Activated CD4-positive, alpha-beta T cell treated with anti-CD3 and anti-CD28 coated beads for 48 hours (primary cell): ENCODE measurements around the gene RALA.
"Not testable (repeated sequence)": the region's sequence is repeated elsewhere in the genome, so short reads cannot be mapped to it uniquely, and the experiment has no call there.

Experiments used
- DNase-seq: peaks from one replicate; pipeline ENCODE4 v3.0.0-alpha.2; 2020

RALA gene

DNA sequence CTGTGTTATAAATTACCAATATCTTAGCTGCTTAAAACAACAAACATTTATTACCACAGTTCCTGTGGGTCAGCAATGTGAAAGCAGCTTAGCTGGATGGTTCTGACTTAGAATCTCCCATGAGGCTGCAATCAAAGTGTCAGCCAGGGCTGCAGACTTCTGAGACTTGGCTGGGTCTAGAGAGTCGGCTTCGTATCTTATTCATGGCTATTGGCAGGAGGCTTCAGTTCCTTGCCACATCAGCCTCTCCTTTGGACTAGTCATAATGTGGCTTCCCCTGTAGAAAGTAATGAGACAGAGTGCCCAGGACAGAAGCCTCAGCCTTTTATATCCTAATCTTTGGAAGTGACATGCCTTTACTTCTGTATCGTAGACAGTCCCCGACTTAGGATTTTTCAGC lies 27.3 kb downstream of the RALA start:
- DNase-seq = no peak

DNA sequence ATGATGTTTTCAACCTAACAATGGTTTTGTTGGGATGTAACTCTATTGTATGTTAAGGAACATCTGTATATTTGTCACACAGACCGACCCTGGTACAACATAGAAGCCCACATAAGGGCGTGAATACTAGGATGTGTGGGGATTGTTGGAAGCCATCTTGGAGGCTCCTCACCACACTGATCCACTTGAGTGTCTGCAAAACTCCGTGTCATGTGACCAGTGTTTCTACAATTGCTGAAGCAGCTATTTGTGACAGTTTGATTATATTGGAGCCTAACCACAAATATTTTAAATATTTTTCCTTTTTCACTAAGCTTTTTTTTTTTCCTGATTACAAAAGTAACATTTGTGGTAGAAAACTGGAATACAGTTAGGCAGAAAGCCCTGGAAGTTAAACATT lies 27.9 kb downstream of the RALA start:
- no peak for DNase-seq

DNA sequence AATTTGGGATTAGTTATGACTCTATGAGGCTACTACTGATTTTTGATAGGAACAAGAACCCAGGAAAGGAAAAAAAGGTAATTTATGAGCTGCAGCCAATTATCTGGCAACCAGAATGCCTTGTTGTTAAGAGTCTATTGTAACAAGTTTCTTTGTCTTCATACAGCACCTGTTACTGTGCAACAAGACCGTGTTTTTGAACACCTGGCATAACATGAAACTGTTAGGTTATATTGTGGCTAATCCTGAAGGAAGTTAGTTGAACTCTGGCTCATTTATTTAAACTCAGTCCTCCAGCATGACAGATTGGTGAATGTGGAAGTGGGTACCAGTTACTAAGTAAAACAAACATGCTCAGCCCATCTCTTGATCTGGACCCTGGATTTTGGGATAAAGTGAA lies 33.0 kb downstream of the RALA start:
- DNase-seq = no peak

DNA sequence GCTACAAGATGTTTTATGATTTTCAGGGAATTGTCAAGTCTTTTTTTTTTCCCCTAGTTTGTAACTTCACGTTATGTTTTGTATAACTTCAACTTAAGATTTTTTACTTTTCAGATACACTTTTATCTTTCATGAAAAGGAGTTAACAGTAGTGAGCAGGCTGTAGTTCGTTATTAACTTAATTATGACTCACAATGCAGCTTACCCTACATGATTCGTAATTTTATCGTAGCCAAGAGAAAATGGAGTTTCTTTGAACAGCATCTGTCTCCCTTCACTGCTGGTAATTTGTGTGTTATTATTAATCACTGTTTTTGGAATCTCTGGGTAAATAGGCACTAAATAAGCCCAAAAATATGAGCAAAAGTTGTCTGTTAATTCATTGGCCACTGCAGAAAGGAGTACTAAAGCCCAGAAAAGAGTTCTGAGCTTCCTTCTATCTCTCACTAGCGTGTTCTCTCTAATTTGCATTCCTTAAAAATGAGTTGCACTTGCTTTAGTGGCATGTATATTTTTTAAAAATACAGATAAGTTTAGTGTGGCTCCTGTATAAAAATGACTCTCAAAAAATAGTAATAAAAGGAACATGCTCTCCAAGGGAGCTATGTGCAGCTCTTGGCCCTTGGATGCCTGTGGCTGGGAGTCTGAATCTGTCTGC lies 36.1 kb downstream of the RALA start:
- DNase-seq = no peak

DNA sequence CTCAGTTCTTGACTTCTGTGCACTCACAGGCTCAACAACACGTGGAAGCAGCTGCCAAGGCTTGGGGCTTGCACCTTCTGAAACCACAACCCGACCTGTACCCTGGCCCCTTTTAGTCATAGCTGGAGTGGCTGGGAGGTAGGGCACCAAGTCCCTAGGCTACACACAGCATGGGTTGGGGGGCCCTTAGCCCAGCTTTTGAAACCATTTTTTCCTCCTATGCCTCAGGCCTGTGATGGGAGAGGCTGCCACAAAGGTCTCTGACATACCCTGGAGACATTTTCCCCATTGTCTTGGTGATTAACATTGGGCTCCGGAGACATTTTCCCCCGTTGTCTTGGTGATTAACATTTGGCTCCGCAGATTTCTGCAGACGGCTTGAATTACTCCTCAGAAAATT lies 38.6 kb downstream of the RALA start:
- DNase-seq = no peak

DNA sequence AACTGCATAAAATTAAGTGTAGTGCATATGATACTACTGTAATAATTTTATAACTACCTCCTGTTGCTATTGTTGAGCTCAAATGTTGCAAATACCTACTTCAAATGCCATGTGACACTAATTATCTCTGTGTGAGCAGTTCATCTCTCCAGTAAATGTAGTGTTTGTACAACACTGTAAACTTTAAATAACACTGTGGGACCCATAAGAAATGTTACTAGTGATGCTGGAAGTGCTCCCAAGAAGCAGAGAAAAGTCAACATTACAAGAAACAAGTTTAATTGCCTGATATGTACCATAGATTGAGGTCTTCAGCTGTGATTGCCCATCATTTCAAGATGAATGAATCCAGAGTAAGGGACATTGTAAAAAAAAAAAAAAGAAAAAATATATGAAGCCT lies 39.9 kb downstream of the RALA start:
- DNase-seq = no peak

DNA sequence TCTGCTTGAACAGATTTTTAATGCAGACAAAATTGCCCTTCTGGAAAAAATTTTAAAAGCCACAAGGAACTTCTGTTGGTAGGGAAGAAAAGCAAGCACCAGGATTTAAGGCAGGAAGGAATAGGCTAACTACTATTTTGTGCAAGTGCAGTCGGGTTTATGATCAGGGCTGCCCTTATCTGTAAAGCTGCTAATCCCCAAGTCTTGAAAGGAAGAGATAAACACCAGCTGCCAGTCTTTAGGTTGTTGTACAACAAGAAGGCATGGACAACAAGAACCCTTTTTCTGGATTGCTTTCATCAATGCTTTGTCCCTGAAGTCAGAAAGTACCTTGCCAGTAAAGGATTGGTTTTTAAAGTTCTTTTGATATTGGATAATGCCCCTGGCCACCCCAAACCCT lies 40.7 kb downstream of the RALA start:
- DNase-seq = no peak

DNA sequence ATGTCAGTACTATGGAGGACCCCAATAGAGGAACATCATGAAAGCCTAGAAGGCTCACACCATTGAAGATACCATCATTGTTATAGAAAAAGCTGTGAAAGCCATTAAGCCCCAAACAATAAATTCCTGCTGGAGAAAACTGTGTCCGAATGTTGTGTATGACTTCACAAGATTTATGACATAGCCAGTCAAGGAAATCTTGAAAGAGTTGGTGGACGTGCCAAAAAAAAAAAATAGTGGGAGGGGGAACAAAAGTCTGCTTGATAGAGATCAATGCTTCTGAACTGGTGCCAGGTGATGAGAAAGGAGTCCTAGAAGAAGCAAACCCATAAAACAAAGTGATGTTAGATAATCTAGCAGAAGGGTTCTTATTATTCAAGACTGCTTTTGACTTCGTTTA lies 41.2 kb downstream of the RALA start:
- no peak for DNase-seq

DNA sequence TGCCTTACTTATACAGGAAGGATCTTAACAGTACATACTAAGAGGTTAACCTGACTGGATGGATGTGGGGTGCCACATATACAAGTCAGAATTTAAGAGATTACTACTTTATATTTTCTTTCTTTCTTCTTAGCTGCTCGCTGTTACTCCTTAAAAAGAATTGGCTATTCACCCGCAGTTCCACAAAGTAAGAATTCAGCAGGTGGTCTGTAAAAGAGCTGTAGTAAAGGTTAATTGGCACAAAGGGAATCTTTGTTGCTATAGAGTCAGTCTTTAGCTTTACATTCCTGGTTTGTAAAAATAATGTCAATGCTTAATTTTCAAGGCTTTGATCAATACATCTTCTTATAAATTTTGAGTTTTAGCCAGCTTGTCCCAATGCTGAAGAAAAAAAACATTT lies 43.2 kb downstream of the RALA start:
- no peak for DNase-seq

DNA sequence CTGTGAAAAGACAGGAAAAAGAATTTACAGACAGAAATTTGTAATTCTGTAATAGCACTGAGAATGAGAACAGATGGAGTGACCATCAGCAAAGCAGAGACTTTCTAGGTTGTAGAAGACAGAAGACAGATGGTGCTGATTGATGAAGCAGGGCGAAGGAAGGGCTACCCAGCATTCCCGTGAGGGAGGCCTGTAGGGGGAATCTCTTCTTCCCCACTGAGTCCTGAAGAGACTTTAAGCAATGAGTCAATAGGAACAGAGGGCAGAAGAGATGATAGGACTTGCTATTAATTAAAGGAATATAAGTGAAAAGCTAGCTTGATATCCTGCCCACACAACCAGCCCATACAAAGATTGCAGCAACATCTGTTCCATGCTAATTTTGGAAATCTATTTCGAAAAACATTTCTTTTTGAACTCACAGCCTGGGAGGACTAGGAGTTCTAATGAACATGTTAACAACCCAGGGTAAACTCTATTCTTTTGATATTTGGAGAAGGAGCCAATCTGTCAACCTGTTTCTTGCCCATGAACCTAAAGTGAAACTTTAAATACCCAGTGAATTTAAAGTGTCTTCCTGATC lies 44.1 kb downstream of the RALA start:
- no peak for DNase-seq

DNA sequence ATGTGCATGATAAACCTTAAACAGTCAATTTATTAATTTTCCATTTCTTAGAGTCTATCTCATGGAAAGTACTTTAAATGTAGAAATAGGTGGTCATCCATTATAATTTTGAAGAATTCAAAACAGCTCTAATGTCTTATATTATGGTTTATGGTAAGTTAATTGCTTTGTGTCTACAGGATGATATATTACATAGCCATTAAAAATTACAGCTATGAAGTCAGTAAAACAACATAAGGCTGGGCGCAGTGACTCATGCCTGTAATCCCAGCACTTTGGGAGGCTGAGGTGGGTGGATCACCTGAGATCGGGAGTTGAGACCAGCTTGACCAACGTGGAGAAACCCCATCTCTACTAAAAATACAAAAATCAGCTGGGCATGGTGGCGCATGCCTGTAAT lies 44.9 kb downstream of the RALA start:
- not testable (repeated sequence) for DNase-seq

DNA sequence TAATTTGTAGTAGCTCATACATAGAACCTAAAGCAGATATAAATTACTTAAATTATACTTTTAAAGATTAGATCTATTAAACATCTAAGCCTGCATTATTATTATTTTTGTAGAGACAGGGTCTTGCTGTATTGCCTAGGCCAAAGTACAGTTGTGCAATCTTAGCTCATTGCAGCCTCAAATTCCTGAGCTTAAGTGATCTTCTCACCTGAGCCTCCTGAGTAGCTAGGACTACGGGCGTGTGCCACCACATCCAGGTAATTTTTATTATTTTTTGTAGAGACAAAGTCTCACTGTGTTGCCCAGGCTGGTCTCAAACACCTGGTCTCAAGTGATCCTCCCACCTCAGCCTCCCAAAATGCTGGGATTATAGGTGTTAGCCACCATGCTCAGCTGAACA lies 46.7 kb downstream of the RALA start:
- DNase-seq = no peak

DNA sequence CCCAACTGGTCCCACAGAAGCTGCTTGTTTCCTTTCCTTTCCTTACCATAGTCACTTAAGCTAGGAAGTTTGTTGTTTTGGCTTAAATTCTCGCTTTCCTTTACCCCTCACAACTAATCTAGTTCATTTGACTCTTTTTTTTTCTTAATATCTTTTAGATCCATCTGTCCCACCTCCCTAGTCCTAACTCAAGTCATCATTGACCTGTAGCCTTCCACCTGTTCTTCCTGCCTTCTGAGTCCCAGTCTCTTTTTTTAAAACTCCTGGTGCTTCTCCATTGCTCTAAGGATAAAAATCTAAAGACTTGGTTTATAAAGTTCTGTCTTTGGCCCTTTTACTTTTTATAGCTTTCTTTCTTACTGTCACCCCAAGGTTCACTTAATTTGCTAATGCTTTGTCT lies 47.6 kb downstream of the RALA start:
- no peak for DNase-seq

DNA sequence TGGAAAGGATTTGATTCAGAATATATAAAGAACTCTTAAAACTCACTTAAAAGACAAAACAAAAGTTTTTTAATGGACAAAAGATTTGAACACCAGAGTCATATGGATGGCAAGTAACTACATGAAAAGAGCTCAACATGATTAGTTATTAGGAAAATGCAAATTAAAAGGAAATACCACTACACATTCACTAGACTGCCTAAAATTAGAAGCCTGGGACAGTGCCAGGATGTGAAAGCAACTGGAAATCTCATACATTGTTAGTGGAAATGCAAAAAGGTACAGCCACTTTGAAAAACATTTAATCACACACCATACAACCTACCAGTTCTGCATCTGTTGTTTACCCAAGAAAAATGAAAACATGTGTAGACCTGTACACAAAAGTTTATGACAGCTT lies 48.8 kb downstream of the RALA start:
- no peak for DNase-seq

DNA sequence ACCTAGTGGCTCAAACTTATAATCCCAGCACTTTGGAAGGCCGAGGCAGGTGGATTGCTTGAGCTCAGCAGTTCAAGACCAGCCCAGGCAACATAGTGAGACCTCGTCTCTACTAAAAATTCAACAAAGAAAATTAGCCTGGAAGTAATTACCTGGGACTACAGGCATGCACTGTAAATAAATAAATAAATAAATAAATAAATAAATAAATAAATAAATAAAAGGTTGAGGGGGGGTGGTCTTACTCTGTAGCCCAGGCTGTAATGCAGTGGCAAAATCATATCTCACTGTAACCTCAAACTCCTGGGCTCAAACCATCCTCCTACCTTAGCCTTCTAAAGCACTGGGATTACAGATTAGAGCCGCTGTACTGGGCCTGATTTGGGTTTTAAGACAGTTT lies 50.5 kb downstream of the RALA start:
- DNase-seq = no peak

DNA sequence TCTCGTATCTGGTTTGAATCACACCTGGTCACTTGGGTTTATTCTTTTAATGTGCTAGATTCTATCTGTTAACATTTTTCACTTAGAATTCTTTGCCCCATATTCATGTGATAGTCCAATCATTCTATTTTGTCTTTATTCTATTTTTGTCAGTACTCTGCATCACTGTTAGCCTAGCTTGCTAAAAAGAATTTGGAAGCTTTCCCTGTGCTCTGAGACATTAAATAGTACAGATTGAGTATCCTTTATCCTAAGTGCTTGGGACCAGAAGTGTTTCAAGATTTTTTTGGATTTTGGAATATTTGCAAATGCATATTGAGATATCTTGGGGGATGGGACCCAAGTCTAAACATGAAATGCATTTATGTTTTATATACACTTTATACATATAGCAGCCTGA lies 51.0 kb downstream of the RALA start:
- DNase-seq = no peak

DNA sequence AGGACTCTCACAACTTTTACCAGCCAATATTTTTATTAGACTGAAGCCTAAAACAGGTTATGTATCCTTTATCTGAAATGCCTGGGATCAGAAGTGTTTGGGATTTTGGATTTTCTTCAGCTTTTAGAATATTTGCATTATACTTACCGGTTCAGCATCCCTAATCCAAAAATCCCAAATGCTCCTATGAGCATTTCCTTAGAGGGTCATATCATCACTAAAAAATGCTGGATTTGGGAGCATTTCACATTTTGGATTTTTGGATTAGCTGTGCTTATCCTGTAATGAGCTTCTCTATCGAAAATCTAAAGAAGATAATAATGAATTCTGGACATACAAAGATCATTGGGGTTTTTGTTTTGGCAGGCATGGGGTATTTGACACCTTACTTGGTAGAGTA lies 53.0 kb downstream of the RALA start:
- no peak for DNase-seq

DNA sequence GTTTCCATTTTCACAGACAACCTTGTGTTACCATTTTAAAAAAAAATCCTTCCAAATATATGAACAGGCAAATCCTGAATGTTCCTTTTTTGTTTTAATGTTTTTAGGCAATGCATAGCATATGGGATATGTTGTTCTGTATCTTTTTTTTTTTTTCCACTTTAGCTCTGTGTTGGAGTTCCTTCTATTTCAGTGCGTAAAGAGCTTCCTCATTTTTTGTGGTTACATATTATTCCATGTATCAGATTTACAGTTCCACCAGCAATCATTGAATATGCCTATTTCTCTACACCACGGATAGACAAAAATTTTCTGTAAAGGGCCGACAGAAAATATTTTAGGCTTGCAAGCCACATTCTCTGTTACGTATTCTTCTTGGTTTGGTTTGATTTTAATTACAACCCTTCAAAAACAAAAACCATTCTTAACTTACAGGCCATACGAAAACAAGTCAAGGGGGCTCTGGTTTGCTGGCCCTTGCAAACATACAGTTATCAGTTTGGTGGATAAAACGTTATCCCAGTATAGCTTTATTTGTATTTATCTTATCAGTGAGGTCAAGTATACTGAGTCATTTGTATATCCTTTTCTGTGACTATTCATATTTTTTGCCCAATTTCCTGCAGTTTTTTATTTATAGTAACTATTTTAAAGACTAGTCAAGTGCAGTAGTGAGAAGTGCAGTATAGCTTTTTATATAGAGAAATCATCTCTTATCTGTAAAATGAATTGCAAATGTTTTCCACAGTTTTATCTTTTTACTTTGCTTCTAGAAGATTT lies 55.7 kb downstream of the RALA start:
- DNase-seq = no peak

DNA sequence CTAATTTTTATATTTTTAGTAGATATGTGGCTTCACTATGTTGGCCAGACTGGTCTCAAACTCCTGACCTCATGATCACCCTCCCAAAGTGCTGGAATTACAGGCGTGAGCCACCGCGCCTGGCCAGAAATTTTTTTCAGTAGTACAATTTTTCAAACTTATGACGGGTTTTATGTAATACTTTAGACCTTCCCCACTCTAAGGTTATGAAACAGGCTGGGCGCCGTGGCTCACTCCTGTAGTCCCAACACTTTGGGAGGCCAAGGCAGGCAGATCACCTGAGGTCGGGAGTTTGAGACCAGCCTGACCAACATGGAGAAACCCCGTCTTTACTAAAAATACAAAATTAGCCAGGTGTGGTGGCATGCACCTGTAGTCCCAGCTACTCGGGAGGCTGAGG lies 56.5 kb downstream of the RALA start:
- DNase-seq = not testable (repeated sequence)

DNA sequence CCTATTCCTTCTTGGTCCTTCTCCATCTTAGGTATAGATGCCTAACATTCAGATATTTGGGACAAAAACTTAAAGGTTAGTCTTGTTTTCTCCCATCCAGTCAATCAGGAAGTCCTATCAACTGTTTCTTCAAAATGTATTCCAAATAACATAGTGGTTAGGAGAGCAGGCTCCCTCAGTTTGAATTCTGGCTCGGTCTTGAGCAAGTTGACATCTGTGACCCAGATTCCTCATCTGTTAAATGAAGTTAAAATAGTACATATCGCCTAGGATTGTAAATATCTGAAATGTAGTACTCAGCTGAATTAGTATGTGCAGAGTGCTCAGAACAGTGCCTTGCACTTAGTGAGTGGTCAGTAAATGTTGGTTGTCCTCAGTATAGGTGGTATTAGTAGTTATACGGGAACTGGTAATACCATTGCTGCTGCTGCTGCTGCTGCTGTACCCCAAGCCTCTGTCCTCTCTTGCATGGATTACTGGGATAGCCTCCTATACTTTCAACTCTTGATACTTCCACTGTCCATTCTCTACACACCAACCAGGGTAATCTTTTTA lies 58.6 kb downstream of the RALA start:
- no peak for DNase-seq

DNA sequence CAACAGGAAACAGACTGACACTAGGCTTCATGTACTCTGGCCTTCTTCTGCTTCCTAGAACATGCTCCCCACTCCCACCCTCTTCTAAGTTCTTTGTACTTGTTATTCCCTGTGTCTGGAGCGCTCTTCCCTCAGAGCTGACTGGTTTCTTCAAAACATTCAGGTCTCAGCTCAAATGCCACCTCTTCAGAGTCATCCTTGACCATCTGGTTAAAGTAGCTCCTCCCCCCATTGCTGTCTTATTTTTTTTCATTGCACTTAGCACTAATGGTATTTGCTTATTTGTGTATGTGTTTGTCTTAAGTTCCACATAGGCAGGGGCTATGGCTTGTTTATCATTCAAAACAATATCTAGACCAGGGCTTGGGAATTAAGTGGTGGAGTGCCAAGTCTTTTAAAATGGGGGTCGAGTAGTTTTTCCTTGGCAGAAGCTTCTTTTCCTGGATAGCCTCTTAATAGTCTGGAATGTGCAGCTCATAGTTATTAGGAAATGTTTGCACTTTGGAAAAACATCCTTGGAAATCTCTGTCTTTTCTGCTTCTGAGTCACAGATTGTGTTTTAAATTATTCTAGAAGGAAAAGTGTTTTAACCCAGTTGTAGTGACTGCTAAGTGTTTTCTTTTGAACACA lies 60.0 kb downstream of the RALA start:
- no peak for DNase-seq

DNA sequence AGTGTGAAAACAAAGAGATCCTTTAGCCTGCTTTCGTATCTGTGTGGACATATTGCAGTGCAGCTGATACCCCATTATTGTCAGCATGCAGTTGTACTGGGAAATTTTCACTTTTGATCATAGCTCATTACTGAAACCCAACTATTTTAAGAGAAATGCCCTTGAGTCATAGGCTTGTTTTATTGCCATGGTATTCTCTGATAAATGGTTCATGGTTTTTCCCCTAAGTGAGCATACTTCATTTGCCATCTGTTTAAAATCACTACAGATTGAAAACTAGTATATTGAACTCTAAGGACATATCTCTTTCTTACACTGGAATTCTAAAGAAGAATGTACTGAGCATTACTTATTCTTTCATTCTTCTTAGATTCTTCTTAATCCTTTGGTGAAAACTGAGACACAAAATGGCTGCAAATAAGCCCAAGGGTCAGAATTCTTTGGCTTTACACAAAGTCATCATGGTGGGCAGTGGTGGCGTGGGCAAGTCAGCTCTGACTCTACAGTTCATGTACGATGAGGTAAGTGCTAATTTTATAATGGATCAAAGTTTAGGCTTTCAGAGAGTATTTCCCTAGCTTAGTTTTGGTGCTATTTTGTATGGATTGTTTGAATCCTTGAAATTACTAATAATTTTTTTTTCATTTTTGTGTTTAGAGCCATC lies 63.0 kb downstream of the RALA start:
- no peak for DNase-seq
